ENCODE measurements around the gene IGSF11.

Gene IGSF11

GRCh38 chr3:118948146-118948545 is 86.5 kb downstream of the IGSF11 start:
- TF ChIP-seq ZNF274 (IDR thresholded peaks at IDR 0.05; ENCODE audit: low read depth, low read length) (no peak), YY1 (IDR thresholded peaks at IDR 0.05; ENCODE audit: insufficient read depth, insufficient read length) (no peak), SUZ12 (IDR thresholded peaks at IDR 0.05; ENCODE audit: extremely low read depth, insufficient read depth, insufficient read length) (no peak)
- DNase-seq (ENCODE audit: low read depth, low spot score), result no peak
- H3K4me3 ChIP-seq (ENCODE audit: insufficient read length, low read depth), result no peak overlapping the region
- H3K27me3 ChIP-seq (ENCODE audit: insufficient read depth, insufficient read length), result no peaks in the 10 kb centered on the region
- H3K9me3 ChIP-seq (ENCODE audit: insufficient read depth, low read length), result no peaks in the 10 kb centered on the region
- H3K36me3 ChIP-seq (ENCODE audit: insufficient read depth, insufficient read length, low read length), result no peaks in the 10 kb centered on the region
- no peaks in the 10 kb centered on the region for H3K4me1 ChIP-seq (ENCODE audit: insufficient read depth, insufficient read length)
- no peak overlapping the region for H3K9ac ChIP-seq (ENCODE audit: insufficient read length, low read depth)

- no peak for DNase-seq (ENCODE audit: low read depth, low spot score)
Observed at GRCh38 chr3:118946449-118946848, 88.2 kb downstream of the IGSF11 start.

GRCh38 chr3:118945834-118946233 is 88.8 kb downstream of the IGSF11 start:
- no peak overlapping the region for H3K4me3 ChIP-seq (ENCODE audit: insufficient read length, low read depth)
- TF ChIP-seq SUZ12 (IDR thresholded peaks at IDR 0.05; ENCODE audit: extremely low read depth, insufficient read depth, insufficient read length) (no peak), ZNF274 (IDR thresholded peaks at IDR 0.05; ENCODE audit: low read depth, low read length) (no peak), YY1 (IDR thresholded peaks at IDR 0.05; ENCODE audit: insufficient read depth, insufficient read length) (no peak)
- H3K36me3 ChIP-seq (ENCODE audit: insufficient read depth, insufficient read length, low read length), result no peaks in the 10 kb centered on the region
- H3K9ac ChIP-seq (ENCODE audit: insufficient read length, low read depth), result no peak overlapping the region
- H3K27me3 ChIP-seq (ENCODE audit: insufficient read depth, insufficient read length), result no peaks in the 10 kb centered on the region
- DNase-seq (ENCODE audit: low read depth, low spot score), result no peak
- no peaks in the 10 kb centered on the region for H3K9me3 ChIP-seq (ENCODE audit: insufficient read depth, low read length)
- no peaks in the 10 kb centered on the region for H3K4me1 ChIP-seq (ENCODE audit: insufficient read depth, insufficient read length)

More at GRCh38 chr3:118946449-118946848, 88.2 kb downstream of the IGSF11 start:
- Histone ChIP-seq H3K9ac (ENCODE audit: insufficient read length, low read depth) (no peak overlapping the region), H3K4me3 (ENCODE audit: insufficient read length, low read depth) (no peak overlapping the region), H3K27me3 (ENCODE audit: insufficient read depth, insufficient read length) (no peaks in the 10 kb centered on the region), H3K36me3 (ENCODE audit: insufficient read depth, insufficient read length, low read length) (no peaks in the 10 kb centered on the region), H3K9me3 (ENCODE audit: insufficient read depth, low read length) (no peaks in the 10 kb centered on the region), H3K4me1 (ENCODE audit: insufficient read depth, insufficient read length) (no peaks in the 10 kb centered on the region)
- TF ChIP-seq YY1 (IDR thresholded peaks at IDR 0.05; ENCODE audit: insufficient read depth, insufficient read length) (no peak), SUZ12 (IDR thresholded peaks at IDR 0.05; ENCODE audit: extremely low read depth, insufficient read depth, insufficient read length) (no peak), ZNF274 (IDR thresholded peaks at IDR 0.05; ENCODE audit: low read depth, low read length) (no peak)

GRCh38 chr3:118943597-118943996 is 91.0 kb downstream of the IGSF11 start:
- Histone ChIP-seq H3K4me1 (ENCODE audit: insufficient read depth, insufficient read length) (no peaks in the 10 kb centered on the region), H3K9ac (ENCODE audit: insufficient read length, low read depth) (no peak overlapping the region), H3K27me3 (ENCODE audit: insufficient read depth, insufficient read length) (no peaks in the 10 kb centered on the region), H3K4me3 (ENCODE audit: insufficient read length, low read depth) (no peak overlapping the region), H3K9me3 (ENCODE audit: insufficient read depth, low read length) (no peaks in the 10 kb centered on the region), H3K36me3 (ENCODE audit: insufficient read depth, insufficient read length, low read length) (no peaks in the 10 kb centered on the region)
- no peak for DNase-seq (ENCODE audit: low read depth, low spot score)
- TF ChIP-seq ZNF274 (IDR thresholded peaks at IDR 0.05; ENCODE audit: low read depth, low read length) (no peak), YY1 (IDR thresholded peaks at IDR 0.05; ENCODE audit: insufficient read depth, insufficient read length) (no peak), SUZ12 (IDR thresholded peaks at IDR 0.05; ENCODE audit: extremely low read depth, insufficient read depth, insufficient read length) (no peak)

GRCh38 chr3:118942671-118943070 is 92.0 kb downstream of the IGSF11 start:
- DNase-seq (ENCODE audit: low read depth, low spot score), result no peak
- H3K27me3 ChIP-seq (ENCODE audit: insufficient read depth, insufficient read length), result no peaks in the 10 kb centered on the region
- H3K9me3 ChIP-seq (ENCODE audit: insufficient read depth, low read length), result no peaks in the 10 kb centered on the region
- TF ChIP-seq YY1 (IDR thresholded peaks at IDR 0.05; ENCODE audit: insufficient read depth, insufficient read length) (no peak), SUZ12 (IDR thresholded peaks at IDR 0.05; ENCODE audit: extremely low read depth, insufficient read depth, insufficient read length) (no peak), ZNF274 (IDR thresholded peaks at IDR 0.05; ENCODE audit: low read depth, low read length) (no peak)
- H3K4me1 ChIP-seq (ENCODE audit: insufficient read depth, insufficient read length), result no peaks in the 10 kb centered on the region
- no peak overlapping the region for H3K9ac ChIP-seq (ENCODE audit: insufficient read length, low read depth)
- H3K36me3 ChIP-seq (ENCODE audit: insufficient read depth, insufficient read length, low read length), result no peaks in the 10 kb centered on the region
- no peak overlapping the region for H3K4me3 ChIP-seq (ENCODE audit: insufficient read length, low read depth)

GRCh38 chr3:118942195-118942594 is 92.5 kb downstream of the IGSF11 start:
- no peaks in the 10 kb centered on the region for H3K9me3 ChIP-seq (ENCODE audit: insufficient read depth, low read length)
- DNase-seq (ENCODE audit: low read depth, low spot score), result no peak
- no peaks in the 10 kb centered on the region for H3K27me3 ChIP-seq (ENCODE audit: insufficient read depth, insufficient read length)
- no peak overlapping the region for H3K9ac ChIP-seq (ENCODE audit: insufficient read length, low read depth)
- no peak overlapping the region for H3K4me3 ChIP-seq (ENCODE audit: insufficient read length, low read depth)
- TF ChIP-seq YY1 (IDR thresholded peaks at IDR 0.05; ENCODE audit: insufficient read depth, insufficient read length) (no peak), ZNF274 (IDR thresholded peaks at IDR 0.05; ENCODE audit: low read depth, low read length) (no peak), SUZ12 (IDR thresholded peaks at IDR 0.05; ENCODE audit: extremely low read depth, insufficient read depth, insufficient read length) (no peak)
- no peaks in the 10 kb centered on the region for H3K36me3 ChIP-seq (ENCODE audit: insufficient read depth, insufficient read length, low read length)
- H3K4me1 ChIP-seq (ENCODE audit: insufficient read depth, insufficient read length), result no peaks in the 10 kb centered on the region

- DNase-seq (ENCODE audit: low read depth, low spot score), result no peak
- no peak overlapping the region for H3K4me3 ChIP-seq (ENCODE audit: insufficient read length, low read depth)
- no peaks in the 10 kb centered on the region for H3K9me3 ChIP-seq (ENCODE audit: insufficient read depth, low read length)
- no peaks in the 10 kb centered on the region for H3K4me1 ChIP-seq (ENCODE audit: insufficient read depth, insufficient read length)
- no peak for TF ChIP-seq YY1 (IDR thresholded peaks at IDR 0.05; ENCODE audit: insufficient read depth, insufficient read length)
- TF ChIP-seq ZNF274 (IDR thresholded peaks at IDR 0.05; ENCODE audit: low read depth, low read length), result no peak
- no peak for TF ChIP-seq SUZ12 (IDR thresholded peaks at IDR 0.05; ENCODE audit: extremely low read depth, insufficient read depth, insufficient read length)
- no peaks in the 10 kb centered on the region for H3K27me3 ChIP-seq (ENCODE audit: insufficient read depth, insufficient read length)
- no peak overlapping the region for H3K9ac ChIP-seq (ENCODE audit: insufficient read length, low read depth)
- H3K36me3 ChIP-seq (ENCODE audit: insufficient read depth, insufficient read length, low read length), result no peaks in the 10 kb centered on the region
Observed at GRCh38 chr3:118941236-118941635, 93.4 kb downstream of the IGSF11 start.
